Calu3 (cell line): Measurements from ENCODE around the gene MRTFA. TPM values are rescaled to one million over a fixed set of nuclear protein-coding genes. Genes with fewer than 3 reads are reported as not detected.
"Not testable (repeated sequence)": the region's sequence is repeated elsewhere in the genome, so short reads cannot be mapped to it uniquely, and the experiment has no call there.

ENCODE experiments used
- BruUV-seq: library from RNA; stranded (reverse); fragments of 400-500 nt; replicated peaks from 2 replicates; lab custom pipeline; 2021; lab: Mats Ljungman, UMichigan
- CTCF ChIA-PET: fragments of 300-600 bp; sonication (Branson Sonifier 250); formaldehyde crosslinking; loops from one replicate; lab custom pipeline; 2022; ENCODE audit warnings: antibody characterized with exemption; lab: Charles Lee
- DNase-seq: peaks from one replicate; pipeline ENCODE4 v3.0.0; 2022
- H3K27ac Mint-ChIP-seq: one replicate; pipeline ENCODE4 v1.8.0; 2022; ENCODE audit warnings: mixed read lengths; ENCODE audit not compliant: unreplicated experiment
- H3K27me3 Mint-ChIP-seq: one replicate; pipeline ENCODE4 v1.8.0; 2022; ENCODE audit warnings: mixed read lengths; ENCODE audit not compliant: unreplicated experiment
- H3K36me3 Mint-ChIP-seq: one replicate; pipeline ENCODE4 v1.8.0; 2022; ENCODE audit warnings: mild to moderate bottlenecking, moderate library complexity, mixed read lengths; ENCODE audit not compliant: insufficient read depth, unreplicated experiment
- H3K4me1 Mint-ChIP-seq: one replicate; pipeline ENCODE4 v1.8.0; 2022; ENCODE audit warnings: mild to moderate bottlenecking, low read depth, mixed read lengths; ENCODE audit not compliant: unreplicated experiment
- H3K4me3 Mint-ChIP-seq: one replicate; pipeline ENCODE4 v1.8.0; 2022; ENCODE audit warnings: mild to moderate bottlenecking, low read depth, moderate library complexity, mixed read lengths; ENCODE audit not compliant: unreplicated experiment
- H3K9me3 Mint-ChIP-seq: one replicate; pipeline ENCODE4 v1.8.0; 2022; ENCODE audit warnings: low read depth, mixed read lengths; ENCODE audit not compliant: unreplicated experiment
- intact Hi-C: fragments of 100-400 bp; cut with micrococcal nuclease; formaldehyde crosslinking; loops from one replicate; pipeline ENCODE4 v1.10.0; 2022; ENCODE audit not compliant: unreplicated experiment
- total RNA-seq: library from RNA; stranded (reverse); gene quantifications from 2 replicates; pipeline ENCODE4 v1.2.3, GENCODE V29; 2022
- TF ChIP-seq, protein P1 (sequence below): fragments of 200-600 bp; IDR thresholded peaks from one replicate; pipeline ENCODE4 v1.8.0; 2022; ENCODE audit warnings: antibody characterized with exemption; ENCODE audit not compliant: unreplicated experiment

MRTFA gene
- total RNA-seq, 1 experiment from 2014 or later = 54.1 TPM

DNA sequence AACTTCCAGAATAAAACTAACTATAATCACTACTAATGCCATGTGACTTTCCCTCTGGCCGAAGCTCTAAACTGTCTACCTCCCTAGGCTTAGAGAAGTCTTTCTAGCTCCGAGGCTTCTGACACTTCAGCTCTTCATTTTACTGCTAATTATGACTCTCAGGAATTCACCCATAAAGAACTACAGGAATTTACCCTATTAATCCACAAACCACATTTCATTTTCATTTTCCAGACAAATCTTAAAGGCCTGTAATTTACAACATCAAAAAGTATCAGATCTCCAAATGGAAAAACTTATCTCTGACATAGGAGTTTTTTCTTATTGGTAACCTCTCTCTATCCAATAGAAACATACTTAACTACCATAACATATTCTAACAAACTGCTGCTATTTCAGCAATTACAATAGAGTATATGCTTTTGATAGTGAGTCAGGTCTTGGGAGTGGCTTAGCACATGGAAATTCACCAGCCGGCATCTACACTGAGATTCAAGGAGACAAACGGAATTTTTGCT lies 33.4 kb downstream of the MRTFA start:
- DNase-seq = no peak
- intact Hi-C loops = loop anchor here (10.0 kb wide), 1 partner anchor 48 kb away; no protein-coding TSS in a partner anchor
- no peak overlapping the region for H3K27ac Mint-ChIP-seq
- CTCF ChIA-PET = no interaction called here
- no peaks in the 10 kb centered on the region for H3K27me3 Mint-ChIP-seq
- H3K4me3 Mint-ChIP-seq = no peak overlapping the region
- TF ChIP-seq, protein P1, sequence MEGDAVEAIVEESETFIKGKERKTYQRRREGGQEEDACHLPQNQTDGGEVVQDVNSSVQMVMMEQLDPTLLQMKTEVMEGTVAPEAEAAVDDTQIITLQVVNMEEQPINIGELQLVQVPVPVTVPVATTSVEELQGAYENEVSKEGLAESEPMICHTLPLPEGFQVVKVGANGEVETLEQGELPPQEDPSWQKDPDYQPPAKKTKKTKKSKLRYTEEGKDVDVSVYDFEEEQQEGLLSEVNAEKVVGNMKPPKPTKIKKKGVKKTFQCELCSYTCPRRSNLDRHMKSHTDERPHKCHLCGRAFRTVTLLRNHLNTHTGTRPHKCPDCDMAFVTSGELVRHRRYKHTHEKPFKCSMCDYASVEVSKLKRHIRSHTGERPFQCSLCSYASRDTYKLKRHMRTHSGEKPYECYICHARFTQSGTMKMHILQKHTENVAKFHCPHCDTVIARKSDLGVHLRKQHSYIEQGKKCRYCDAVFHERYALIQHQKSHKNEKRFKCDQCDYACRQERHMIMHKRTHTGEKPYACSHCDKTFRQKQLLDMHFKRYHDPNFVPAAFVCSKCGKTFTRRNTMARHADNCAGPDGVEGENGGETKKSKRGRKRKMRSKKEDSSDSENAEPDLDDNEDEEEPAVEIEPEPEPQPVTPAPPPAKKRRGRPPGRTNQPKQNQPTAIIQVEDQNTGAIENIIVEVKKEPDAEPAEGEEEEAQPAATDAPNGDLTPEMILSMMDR = no peak
- H3K36me3 Mint-ChIP-seq = no peaks in the 10 kb centered on the region
- BruUV-seq = no TSS peak
- H3K4me1 Mint-ChIP-seq = peaks cover 61% of the 10 kb centered on the region
- no peaks in the 10 kb centered on the region for H3K9me3 Mint-ChIP-seq

- no TSS peak for BruUV-seq
- TF ChIP-seq, protein P1 = no peak
- no peak overlapping the region for H3K27ac Mint-ChIP-seq
- DNase-seq = no peak
- H3K36me3 Mint-ChIP-seq = no peaks in the 10 kb centered on the region
- CTCF ChIA-PET = no interaction called here
- peaks cover 65% of the 10 kb centered on the region for H3K4me1 Mint-ChIP-seq
- no peak overlapping the region for H3K4me3 Mint-ChIP-seq
- intact Hi-C loops = loop anchor here (10.0 kb wide), 1 partner anchor 47 kb away; no protein-coding TSS in a partner anchor
- H3K9me3 Mint-ChIP-seq = no peaks in the 10 kb centered on the region
- no peaks in the 10 kb centered on the region for H3K27me3 Mint-ChIP-seq
Observed at GRCh38 chr22:40602231-40602630, 34.3 kb downstream of the MRTFA start.

GRCh38 chr22:40599731-40600130 lies 36.8 kb downstream of the MRTFA start:
- no peak overlapping the region for H3K27ac Mint-ChIP-seq
- H3K9me3 Mint-ChIP-seq = no peaks in the 10 kb centered on the region
- peaks cover 61% of the 10 kb centered on the region for H3K4me1 Mint-ChIP-seq
- DNase-seq = no peak
- H3K36me3 Mint-ChIP-seq = no peaks in the 10 kb centered on the region
- intact Hi-C loops = loop anchor here (10.0 kb wide), 1 partner anchor 45 kb away; no protein-coding TSS in a partner anchor
- CTCF ChIA-PET = no interaction called here
- TF ChIP-seq, protein P1 = no peak
- H3K27me3 Mint-ChIP-seq = no peaks in the 10 kb centered on the region
- BruUV-seq = no TSS peak
- no peak overlapping the region for H3K4me3 Mint-ChIP-seq

- BruUV-seq, H3K9me3 Mint-ChIP-seq, DNase-seq, H3K4me3 Mint-ChIP-seq, H3K27me3 Mint-ChIP-seq, intact Hi-C loops, H3K36me3 Mint-ChIP-seq, H3K27ac Mint-ChIP-seq: not testable (repeated sequence)
- H3K4me1 Mint-ChIP-seq = peaks cover 60% of the 10 kb centered on the region
- CTCF ChIA-PET = interaction anchor here (0.7 kb wide), 1 partner anchor 100 kb away, joined by 3 read pairs; no protein-coding TSS in a partner anchor
Observed at GRCh38 chr22:40598712-40599111, 37.8 kb downstream of the MRTFA start.
